ENCODE measurements around the gene AKNA. TPM values are rescaled to one million over a fixed set of nuclear protein-coding genes. Genes with fewer than 3 reads are reported as not detected.

AKNA gene
- total and polyA plus RNA-seq, 7 donors, result 9.9 to 81.6 (median 16.9) TPM

- Histone ChIP-seq H3K4me3 (no peak overlapping the region), H3K27ac (no peak overlapping the region), H3K4me1 (no peaks in the 10 kb centered on the region), H3K9me3 (no peaks in the 10 kb centered on the region), H3K27me3 (no peaks in the 10 kb centered on the region), H3K36me3 (peaks cover 41 to 89% (median 45%) of the 10 kb centered on the region in 4 donors)
- 94 to 95% methylated on average over 7 of the region's 7 CpGs for WGBS, 2 donors
- TF ChIP-seq EP300 (IDR thresholded peaks at IDR 0.05) (no peak), POLR2AphosphoS5 (IDR thresholded peaks at IDR 0.05) (no peak), POLR2A (IDR thresholded peaks at IDR 0.05) (no peak)
- TF ChIP-seq, protein P1, sequence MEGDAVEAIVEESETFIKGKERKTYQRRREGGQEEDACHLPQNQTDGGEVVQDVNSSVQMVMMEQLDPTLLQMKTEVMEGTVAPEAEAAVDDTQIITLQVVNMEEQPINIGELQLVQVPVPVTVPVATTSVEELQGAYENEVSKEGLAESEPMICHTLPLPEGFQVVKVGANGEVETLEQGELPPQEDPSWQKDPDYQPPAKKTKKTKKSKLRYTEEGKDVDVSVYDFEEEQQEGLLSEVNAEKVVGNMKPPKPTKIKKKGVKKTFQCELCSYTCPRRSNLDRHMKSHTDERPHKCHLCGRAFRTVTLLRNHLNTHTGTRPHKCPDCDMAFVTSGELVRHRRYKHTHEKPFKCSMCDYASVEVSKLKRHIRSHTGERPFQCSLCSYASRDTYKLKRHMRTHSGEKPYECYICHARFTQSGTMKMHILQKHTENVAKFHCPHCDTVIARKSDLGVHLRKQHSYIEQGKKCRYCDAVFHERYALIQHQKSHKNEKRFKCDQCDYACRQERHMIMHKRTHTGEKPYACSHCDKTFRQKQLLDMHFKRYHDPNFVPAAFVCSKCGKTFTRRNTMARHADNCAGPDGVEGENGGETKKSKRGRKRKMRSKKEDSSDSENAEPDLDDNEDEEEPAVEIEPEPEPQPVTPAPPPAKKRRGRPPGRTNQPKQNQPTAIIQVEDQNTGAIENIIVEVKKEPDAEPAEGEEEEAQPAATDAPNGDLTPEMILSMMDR (IDR thresholded peaks at IDR 0.05), result no peak
- intact Hi-C loops (cut with DNase I), result no loop called here
- DNase-seq, result peak; percentile 32
Measured at GRCh38 chr9:114361542-114361941, 26.2 kb downstream of the AKNA start.

DNA sequence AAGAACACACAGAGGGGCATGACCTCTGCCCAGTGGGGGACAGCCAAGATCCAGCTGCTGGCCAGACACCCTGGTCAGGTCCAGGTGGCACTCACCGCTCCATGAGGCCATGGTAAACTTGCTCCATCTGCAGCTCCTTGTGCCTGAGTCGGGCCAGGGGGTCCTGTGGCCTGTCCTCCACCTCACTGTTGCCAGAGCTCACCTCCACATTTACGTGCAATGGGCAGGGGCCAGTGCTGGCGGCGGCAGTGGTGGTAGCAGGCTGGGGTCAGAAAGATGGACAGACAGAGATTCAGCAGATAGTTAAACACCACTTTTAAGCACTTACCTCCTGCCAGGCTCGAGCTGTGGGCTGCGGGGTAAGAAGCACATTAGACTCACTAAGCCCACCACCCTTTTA lies 28.0 kb downstream of the AKNA start:
- Histone ChIP-seq H3K27ac (no peak overlapping the region), H3K9me3 (no peaks in the 10 kb centered on the region), H3K4me1 (no peaks in the 10 kb centered on the region), H3K36me3 (peaks cover 41 to 97% (median 54%) of the 10 kb centered on the region in 4 donors), H3K4me3 (no peak overlapping the region), H3K27me3 (no peaks in the 10 kb centered on the region)
- DNase-seq, result no peak
- TF ChIP-seq POLR2A (IDR thresholded peaks at IDR 0.05) (no peak), POLR2AphosphoS5 (IDR thresholded peaks at IDR 0.05) (no peak), EP300 (IDR thresholded peaks at IDR 0.05) (no peak)
- TF ChIP-seq, protein P1 (IDR thresholded peaks at IDR 0.05), result no peak
- 96 to 97% methylated on average over 7 of the region's 7 CpGs for WGBS, 2 donors
- intact Hi-C loops (cut with DNase I), result no loop called here

GRCh38 chr9:114357911-114358328 lies 29.9 kb downstream of the AKNA start:
- peaks cover 41 to 98% (median 52%) of the 10 kb centered on the region in 4 donors for H3K36me3 ChIP-seq
- H3K27ac ChIP-seq, result no peak overlapping the region
- TF ChIP-seq POLR2AphosphoS5 (IDR thresholded peaks at IDR 0.05) (no peak), POLR2A (IDR thresholded peaks at IDR 0.05) (no peak), EP300 (IDR thresholded peaks at IDR 0.05) (no peak)
- TF ChIP-seq, protein P1 (IDR thresholded peaks at IDR 0.05), result no peak
- 97% methylated on average over 9 of the region's 9 CpGs for WGBS, 2 donors
- no peak overlapping the region for H3K4me3 ChIP-seq
- intact Hi-C loops (cut with DNase I), result no loop called here
- no peaks in the 10 kb centered on the region for H3K4me1 ChIP-seq
- DNase-seq, result no peak
- H3K9me3 ChIP-seq, result no peaks in the 10 kb centered on the region
- H3K27me3 ChIP-seq, result no peaks in the 10 kb centered on the region

DNA sequence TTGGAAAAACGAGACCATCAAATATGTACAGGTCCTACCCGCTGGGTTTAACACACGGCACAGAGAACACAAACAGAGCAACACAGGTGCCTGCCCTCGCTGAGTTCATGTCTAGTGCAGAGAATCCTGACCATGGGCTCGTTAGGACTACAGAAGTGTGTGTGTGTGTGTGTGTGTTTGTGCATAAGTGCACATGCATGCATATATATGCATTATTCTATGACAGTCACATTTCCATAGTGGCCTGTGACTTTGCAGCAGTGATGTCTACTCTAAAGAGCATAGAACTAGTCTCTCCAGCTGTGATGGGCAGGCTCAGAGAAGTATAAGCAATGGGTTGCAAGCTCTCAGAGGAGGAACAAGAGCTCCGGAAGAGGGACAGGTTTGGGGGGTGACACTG lies 30.4 kb downstream of the AKNA start:
- Histone ChIP-seq H3K27ac (no peak overlapping the region), H3K27me3 (no peaks in the 10 kb centered on the region), H3K9me3 (no peaks in the 10 kb centered on the region), H3K36me3 (peaks cover 38 to 98% (median 52%) of the 10 kb centered on the region in 4 donors), H3K4me1 (no peaks in the 10 kb centered on the region), H3K4me3 (no peak overlapping the region)
- WGBS, 2 donors, result 93 to 95% methylated on average over 6 of the region's 6 CpGs
- TF ChIP-seq, protein P1 (IDR thresholded peaks at IDR 0.05), result no peak
- TF ChIP-seq POLR2A (IDR thresholded peaks at IDR 0.05) (no peak), EP300 (IDR thresholded peaks at IDR 0.05) (no peak), POLR2AphosphoS5 (IDR thresholded peaks at IDR 0.05) (no peak)
- no peak for DNase-seq
- intact Hi-C loops (cut with DNase I), result no loop called here

- DNase-seq, result no peak
- Histone ChIP-seq H3K27ac (no peak overlapping the region), H3K4me3 (no peak overlapping the region), H3K36me3 (peaks cover 33 to 98% (median 46%) of the 10 kb centered on the region in 4 donors), H3K27me3 (no peaks in the 10 kb centered on the region), H3K9me3 (no peaks in the 10 kb centered on the region), H3K4me1 (no peaks in the 10 kb centered on the region)
- TF ChIP-seq POLR2A (IDR thresholded peaks at IDR 0.05) (no peak), EP300 (IDR thresholded peaks at IDR 0.05) (no peak), POLR2AphosphoS5 (IDR thresholded peaks at IDR 0.05) (no peak)
- TF ChIP-seq, protein P1 (IDR thresholded peaks at IDR 0.05), result no peak
- 87 to 93% methylated on average over 6 of the region's 6 CpGs for WGBS, 2 donors
- intact Hi-C loops (cut with DNase I), result no loop called here
Measured at GRCh38 chr9:114356792-114357191, 31.0 kb downstream of the AKNA start.

All from sigmoid colon (tissue), 7 donors.